Ishikawa (cell line): ENCODE results near the gene NAV2.

Source experiments
- CEBPB ChIP-seq: IDR thresholded peaks from 2 replicates; pipeline ENCODE4 v1.6.1; 2012
- CREB1 ChIP-seq: IDR thresholded peaks from 2 replicates; pipeline ENCODE4 v1.6.1; 2012; ENCODE audit warnings: low read depth
- EGR1 ChIP-seq: IDR thresholded peaks from 2 replicates; pipeline ENCODE4 v1.6.1; 2012
- EP300 ChIP-seq: IDR thresholded peaks from 2 replicates; pipeline ENCODE4 v1.6.1; 2012; ENCODE audit warnings: borderline replicate concordance
- FOXM1 ChIP-seq: IDR thresholded peaks from 2 replicates; pipeline ENCODE4 v1.6.1; 2012; ENCODE audit warnings: low read depth, borderline replicate concordance
- NFIC ChIP-seq: IDR thresholded peaks from 2 replicates; pipeline ENCODE4 v1.6.1; 2012
- RAD21 ChIP-seq: IDR thresholded peaks from 2 replicates; pipeline ENCODE4 v1.6.1; 2012; ENCODE audit warnings: low read depth
- TAF1 ChIP-seq: IDR thresholded peaks from 2 replicates; pipeline ENCODE4 v1.6.1; 2012; ENCODE audit warnings: low read depth, mild to moderate bottlenecking
- TCF12 ChIP-seq: IDR thresholded peaks from 2 replicates; pipeline ENCODE4 v1.6.1; 2012; ENCODE audit warnings: low read depth
- TEAD4 ChIP-seq: IDR thresholded peaks from 2 replicates; pipeline ENCODE4 v1.6.1; 2012
- YY1 ChIP-seq: IDR thresholded peaks from 2 replicates; pipeline ENCODE4 v1.6.1; 2012; ENCODE audit warnings: low read depth
- ZBTB7A ChIP-seq: IDR thresholded peaks from 2 replicates; pipeline ENCODE4 v1.6.1; 2012; ENCODE audit warnings: low read depth
- TF ChIP-seq, protein P1 (sequence below): IDR thresholded peaks from 2 replicates; pipeline ENCODE4 v1.6.1; 2012; ENCODE audit warnings: low read depth, mild to moderate bottlenecking
- TF ChIP-seq, protein P2 (sequence below): IDR thresholded peaks from 2 replicates; pipeline ENCODE4 v1.6.1; 2012

The NAV2 gene

DNA sequence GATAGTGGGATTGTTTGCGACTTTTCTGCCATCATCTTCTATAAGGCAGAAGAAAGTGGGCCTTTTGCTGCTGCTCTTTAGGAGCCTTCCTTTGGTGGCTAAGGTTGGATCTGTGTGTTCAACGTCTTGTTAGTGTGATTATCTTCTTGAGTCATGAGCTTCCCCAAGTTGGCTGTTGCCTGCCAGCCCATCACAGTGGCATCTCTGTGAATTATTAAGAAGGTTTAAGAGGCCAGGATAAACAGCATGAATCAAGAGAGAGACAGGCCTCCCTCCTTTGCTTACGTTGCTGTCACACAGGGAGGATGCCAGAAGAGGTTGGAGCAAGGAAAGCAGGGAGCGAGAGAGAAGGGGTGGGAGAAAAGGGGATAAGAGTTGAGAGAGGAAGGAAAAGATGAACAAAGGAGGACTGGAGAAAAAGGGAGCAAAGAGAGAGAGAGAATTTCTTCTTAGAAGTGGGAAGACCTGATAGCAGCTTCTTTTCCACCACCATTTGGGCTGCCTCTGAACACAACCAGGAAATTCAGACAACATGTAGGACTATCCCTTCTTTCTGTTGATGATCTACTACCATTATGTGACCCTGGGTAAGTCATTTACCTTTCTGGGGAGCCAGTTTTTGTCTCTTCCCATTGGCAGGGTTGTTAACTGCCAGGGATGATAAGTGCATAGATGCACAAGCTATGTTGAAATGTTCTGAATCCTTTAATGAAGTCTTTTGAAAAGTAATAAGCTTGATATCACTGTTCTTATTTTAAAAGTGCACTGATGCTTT, 126.5 kb downstream of the NAV2 start:
- no peak for TF ChIP-seq CREB1
- no peak for TF ChIP-seq CEBPB
- no peak for TF ChIP-seq RAD21
- TF ChIP-seq TCF12: no peak
- no peak for TF ChIP-seq YY1
- no peak for TF ChIP-seq ZBTB7A
- TF ChIP-seq, protein P1, sequence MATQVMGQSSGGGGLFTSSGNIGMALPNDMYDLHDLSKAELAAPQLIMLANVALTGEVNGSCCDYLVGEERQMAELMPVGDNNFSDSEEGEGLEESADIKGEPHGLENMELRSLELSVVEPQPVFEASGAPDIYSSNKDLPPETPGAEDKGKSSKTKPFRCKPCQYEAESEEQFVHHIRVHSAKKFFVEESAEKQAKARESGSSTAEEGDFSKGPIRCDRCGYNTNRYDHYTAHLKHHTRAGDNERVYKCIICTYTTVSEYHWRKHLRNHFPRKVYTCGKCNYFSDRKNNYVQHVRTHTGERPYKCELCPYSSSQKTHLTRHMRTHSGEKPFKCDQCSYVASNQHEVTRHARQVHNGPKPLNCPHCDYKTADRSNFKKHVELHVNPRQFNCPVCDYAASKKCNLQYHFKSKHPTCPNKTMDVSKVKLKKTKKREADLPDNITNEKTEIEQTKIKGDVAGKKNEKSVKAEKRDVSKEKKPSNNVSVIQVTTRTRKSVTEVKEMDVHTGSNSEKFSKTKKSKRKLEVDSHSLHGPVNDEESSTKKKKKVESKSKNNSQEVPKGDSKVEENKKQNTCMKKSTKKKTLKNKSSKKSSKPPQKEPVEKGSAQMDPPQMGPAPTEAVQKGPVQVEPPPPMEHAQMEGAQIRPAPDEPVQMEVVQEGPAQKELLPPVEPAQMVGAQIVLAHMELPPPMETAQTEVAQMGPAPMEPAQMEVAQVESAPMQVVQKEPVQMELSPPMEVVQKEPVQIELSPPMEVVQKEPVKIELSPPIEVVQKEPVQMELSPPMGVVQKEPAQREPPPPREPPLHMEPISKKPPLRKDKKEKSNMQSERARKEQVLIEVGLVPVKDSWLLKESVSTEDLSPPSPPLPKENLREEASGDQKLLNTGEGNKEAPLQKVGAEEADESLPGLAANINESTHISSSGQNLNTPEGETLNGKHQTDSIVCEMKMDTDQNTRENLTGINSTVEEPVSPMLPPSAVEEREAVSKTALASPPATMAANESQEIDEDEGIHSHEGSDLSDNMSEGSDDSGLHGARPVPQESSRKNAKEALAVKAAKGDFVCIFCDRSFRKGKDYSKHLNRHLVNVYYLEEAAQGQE: no peak
- TF ChIP-seq NFIC: no peak
- TF ChIP-seq TAF1: no peak
- no peak for TF ChIP-seq TEAD4
- no peak for TF ChIP-seq EP300
- TF ChIP-seq EGR1: no peak

DNA sequence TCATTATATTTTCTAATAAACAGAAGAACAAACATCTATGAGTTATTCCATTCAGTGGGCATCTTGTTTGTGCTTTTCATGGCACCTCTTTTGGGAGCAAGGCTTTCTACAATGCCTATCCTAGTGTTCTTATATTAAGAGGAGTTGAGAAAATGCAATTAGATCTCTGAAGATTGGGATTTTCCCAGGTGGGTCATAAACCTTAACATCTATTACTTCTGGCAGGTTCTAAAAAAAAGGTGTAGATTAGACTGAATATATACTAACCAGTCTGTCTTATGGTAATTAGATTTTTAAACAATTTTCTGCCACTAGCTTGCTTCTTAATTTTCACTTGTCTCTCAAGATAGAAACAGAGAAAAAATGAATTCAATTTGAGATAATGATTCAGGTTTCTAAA, 128.3 kb downstream of the NAV2 start:
- TF ChIP-seq, protein P1: no peak
- TF ChIP-seq ZBTB7A (no peak), FOXM1 (no peak), EP300 (no peak), NFIC (no peak), CREB1 (no peak), RAD21 (no peak), YY1 (no peak), TEAD4 (no peak)
- TF ChIP-seq, protein P2, sequence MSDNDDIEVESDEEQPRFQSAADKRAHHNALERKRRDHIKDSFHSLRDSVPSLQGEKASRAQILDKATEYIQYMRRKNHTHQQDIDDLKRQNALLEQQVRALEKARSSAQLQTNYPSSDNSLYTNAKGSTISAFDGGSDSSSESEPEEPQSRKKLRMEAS: no peak

DNA sequence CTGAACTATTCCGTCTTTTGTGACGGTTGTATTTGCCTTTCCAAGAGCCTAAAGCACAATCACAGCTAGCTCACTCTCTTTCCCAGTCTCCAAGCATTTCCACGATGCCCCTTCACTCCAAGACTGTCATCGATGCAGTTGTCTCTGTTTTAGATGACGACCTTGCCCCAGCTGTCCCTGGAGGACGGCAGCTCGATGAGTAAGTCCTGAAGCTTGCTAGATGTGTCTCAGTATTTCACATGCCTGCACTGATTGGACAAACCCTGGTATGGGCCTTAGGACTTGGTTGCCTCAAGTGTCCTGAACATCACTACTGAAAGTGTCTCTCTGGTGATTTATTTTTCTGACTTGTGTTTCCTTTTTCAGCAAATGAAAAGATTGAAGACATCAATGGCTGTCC, 129.9 kb downstream of the NAV2 start:
- TF ChIP-seq YY1 (no peak), CEBPB (no peak)

DNA sequence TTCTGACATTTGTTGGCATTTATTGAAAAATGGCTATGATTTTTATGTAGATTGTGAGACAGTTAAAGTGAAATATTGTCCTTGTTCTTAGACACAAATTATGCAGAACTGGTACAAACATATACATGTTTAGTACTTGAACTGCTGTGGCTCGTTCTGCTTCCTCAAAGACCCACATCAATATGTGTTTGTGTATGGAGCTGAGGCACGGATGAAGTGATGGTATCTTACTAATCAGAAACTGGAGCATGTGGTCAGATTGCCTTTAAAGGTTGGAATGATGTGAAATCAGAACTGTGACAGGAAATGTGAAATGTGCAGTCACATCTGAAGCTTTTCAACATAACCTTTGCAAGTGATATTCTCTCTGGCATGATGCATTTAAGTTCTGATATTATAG, 130.4 kb downstream of the NAV2 start:
- TF ChIP-seq, protein P2: no peak
- no peak for TF ChIP-seq ZBTB7A
- no peak for TF ChIP-seq CEBPB
- no peak for TF ChIP-seq FOXM1
- TF ChIP-seq, protein P1: no peak
- no peak for TF ChIP-seq NFIC
- no peak for TF ChIP-seq EP300
- no peak for TF ChIP-seq TCF12
- no peak for TF ChIP-seq TAF1
- TF ChIP-seq RAD21: no peak

DNA sequence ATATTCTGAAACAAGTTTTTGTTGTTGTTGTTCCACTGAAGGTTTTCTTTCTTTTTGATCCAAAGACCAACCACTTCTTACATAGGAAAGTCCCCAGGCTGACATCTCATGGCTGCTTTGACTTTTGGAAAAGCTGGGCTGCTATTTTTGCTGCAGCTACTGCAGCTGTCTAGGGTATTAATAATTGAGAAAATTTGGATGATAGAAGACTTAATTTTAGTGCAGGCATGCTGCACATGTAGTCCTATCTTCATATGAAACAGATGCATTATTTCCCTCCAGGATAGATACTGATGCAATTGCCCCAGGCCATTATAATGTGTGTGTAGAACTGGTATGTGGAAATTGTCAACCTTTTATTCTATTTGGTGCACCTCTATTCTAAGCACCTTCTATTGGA, 131.4 kb downstream of the NAV2 start:
- TF ChIP-seq TAF1 (no peak), ZBTB7A (no peak), TEAD4 (no peak), FOXM1 (no peak), TCF12 (no peak), CREB1 (no peak), YY1 (no peak), RAD21 (no peak), CEBPB (no peak)

DNA sequence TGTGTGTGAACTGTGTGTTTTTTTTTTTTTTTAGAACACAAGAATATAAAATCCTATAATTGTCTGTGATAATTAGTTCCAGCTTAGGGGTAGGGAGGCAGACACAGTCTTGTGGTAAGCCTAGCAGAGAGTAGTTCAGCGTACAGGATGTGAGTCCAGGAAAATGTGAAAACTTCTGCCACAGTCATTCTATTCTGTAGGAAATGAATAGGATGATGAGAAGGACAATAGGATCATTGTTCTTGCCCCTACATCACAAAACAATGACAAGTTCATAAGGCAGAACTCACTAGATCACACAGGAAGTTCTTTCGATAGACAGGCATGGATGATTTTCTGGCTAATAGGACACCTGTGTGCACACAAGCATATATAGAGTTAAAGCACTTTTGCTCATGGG, 132.2 kb downstream of the NAV2 start:
- TF ChIP-seq, protein P2: no peak
- TF ChIP-seq, protein P1: no peak
- TF ChIP-seq YY1 (no peak), CREB1 (no peak), FOXM1 (no peak), EGR1 (no peak)
